ENCODE results near the gene TRIO. TPM values are rescaled to one million over a fixed set of nuclear protein-coding genes. Genes with fewer than 3 reads are reported as not detected.
A peak's percentile ranks its signal among the peaks of the same experiment; 100 is the strongest.

TRIO gene
- total RNA-seq, 4 donors from 2014 or later = 112 to 155 (median 145) TPM

DNA sequence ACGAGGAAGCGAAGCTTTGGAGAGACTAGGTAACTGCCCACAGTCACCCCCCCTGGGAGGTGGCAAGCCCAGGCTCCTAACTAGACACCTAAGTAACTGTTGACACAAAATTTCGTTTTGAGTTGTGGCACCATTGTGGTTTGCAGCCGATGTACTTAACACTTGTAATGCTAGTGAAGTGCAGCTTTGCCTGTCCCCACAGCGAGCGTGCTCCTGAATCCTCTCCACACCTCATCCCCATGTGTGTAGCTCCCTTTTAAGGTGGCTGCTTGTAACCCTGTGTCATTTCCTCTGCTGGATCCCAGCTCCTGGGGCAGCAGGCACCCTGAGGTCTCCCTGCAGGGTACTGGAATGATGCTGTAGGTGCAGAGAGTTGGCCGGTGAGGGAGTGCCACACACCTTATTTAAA is 114.9 kb downstream of the TRIO start:
- TF ChIP-seq, protein P1, sequence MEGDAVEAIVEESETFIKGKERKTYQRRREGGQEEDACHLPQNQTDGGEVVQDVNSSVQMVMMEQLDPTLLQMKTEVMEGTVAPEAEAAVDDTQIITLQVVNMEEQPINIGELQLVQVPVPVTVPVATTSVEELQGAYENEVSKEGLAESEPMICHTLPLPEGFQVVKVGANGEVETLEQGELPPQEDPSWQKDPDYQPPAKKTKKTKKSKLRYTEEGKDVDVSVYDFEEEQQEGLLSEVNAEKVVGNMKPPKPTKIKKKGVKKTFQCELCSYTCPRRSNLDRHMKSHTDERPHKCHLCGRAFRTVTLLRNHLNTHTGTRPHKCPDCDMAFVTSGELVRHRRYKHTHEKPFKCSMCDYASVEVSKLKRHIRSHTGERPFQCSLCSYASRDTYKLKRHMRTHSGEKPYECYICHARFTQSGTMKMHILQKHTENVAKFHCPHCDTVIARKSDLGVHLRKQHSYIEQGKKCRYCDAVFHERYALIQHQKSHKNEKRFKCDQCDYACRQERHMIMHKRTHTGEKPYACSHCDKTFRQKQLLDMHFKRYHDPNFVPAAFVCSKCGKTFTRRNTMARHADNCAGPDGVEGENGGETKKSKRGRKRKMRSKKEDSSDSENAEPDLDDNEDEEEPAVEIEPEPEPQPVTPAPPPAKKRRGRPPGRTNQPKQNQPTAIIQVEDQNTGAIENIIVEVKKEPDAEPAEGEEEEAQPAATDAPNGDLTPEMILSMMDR (IDR thresholded peaks at IDR 0.05) = no peak
- TF ChIP-seq EP300 (IDR thresholded peaks at IDR 0.05) (no peak), POLR2A (IDR thresholded peaks at IDR 0.05; ENCODE audit: low read depth) (no peak), POLR2AphosphoS5 (IDR thresholded peaks at IDR 0.05) (no peak)
- peaks cover 53 to 90% (median 84%) of the 10 kb centered on the region in 4 donors for H3K4me1 ChIP-seq
- no peaks in the 10 kb centered on the region for H3K9me3 ChIP-seq
- 76% methylated on average over 6 of the region's 7 CpGs for WGBS
- intact Hi-C loops (cut with DNase I) = no loop called here
- no peaks in the 10 kb centered on the region for H3K36me3 ChIP-seq
- peak overlapping the region; percentile 0 to 31 (median 27) for H3K27ac ChIP-seq (replicated peaks in 1 of 4)
- H3K4me3 ChIP-seq = no peak overlapping the region
- H3K27me3 ChIP-seq = no peaks in the 10 kb centered on the region
- DNase-seq (ENCODE audit: extremely low spot score) = no peak

DNA sequence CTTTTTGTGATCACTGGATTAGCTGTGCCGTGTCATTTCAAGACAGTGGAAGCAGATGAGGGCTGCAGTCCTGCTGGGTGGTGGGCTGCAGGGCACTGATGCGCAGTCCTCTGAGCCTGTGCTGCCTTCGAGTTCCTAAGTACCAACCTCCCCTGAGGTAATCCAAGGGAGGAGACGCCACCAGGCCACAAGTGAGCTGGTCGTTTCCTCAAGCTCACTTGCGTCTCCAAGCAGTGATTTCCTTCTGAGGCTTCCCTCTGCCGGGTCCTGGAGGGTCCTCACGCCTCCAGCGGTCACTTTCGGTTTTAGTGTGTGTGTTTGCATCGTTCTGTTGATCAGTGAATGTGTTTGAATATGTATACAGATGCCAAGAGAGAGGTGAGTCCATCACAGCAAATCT is 115.7 kb downstream of the TRIO start:
- Histone ChIP-seq H3K4me1 (peaks cover 50 to 87% (median 81%) of the 10 kb centered on the region in 4 donors), H3K36me3 (no peaks in the 10 kb centered on the region), H3K27me3 (no peaks in the 10 kb centered on the region), H3K9me3 (no peaks in the 10 kb centered on the region), H3K4me3 (no peak overlapping the region), H3K27ac (replicated peaks in 1 of 4) (peak overlapping the region; percentile 8 to 31 (median 27))
- DNase-seq (ENCODE audit: extremely low spot score) = no peak
- intact Hi-C loops (cut with DNase I) = no loop called here
- TF ChIP-seq, protein P1 (IDR thresholded peaks at IDR 0.05) = no peak
- no peak for TF ChIP-seq POLR2A (IDR thresholded peaks at IDR 0.05; ENCODE audit: low read depth)
- WGBS = 78% methylated on average over 11 of the region's 11 CpGs

DNA sequence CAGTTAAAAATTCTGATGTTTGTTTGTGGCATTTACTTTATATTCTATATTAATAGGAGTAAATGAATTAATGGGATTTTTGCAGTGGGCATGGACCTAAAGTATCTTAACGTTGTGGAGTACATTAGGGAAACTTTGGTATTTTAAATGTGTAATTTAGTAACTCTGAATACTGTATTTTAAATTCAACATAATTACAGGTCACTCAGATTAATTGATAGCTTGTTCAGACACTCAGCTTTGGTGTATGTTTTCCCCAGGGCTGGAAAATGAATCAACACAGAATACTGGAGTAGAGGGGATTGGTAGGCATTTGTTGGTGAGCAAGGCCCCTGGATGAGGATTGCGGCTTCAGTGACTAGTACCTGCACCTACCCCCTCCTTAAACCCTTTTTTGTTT is 117.5 kb downstream of the TRIO start:
- DNase-seq (ENCODE audit: extremely low spot score) = no peak
- Histone ChIP-seq H3K4me3 (no peak overlapping the region), H3K27me3 (no peaks in the 10 kb centered on the region), H3K4me1 (peaks cover 50 to 88% (median 81%) of the 10 kb centered on the region in 4 donors), H3K9me3 (no peaks in the 10 kb centered on the region), H3K27ac (replicated peaks in 1 of 4) (no peak overlapping the region), H3K36me3 (no peaks in the 10 kb centered on the region)
- TF ChIP-seq POLR2AphosphoS5 (IDR thresholded peaks at IDR 0.05) (no peak), EP300 (IDR thresholded peaks at IDR 0.05) (no peak), POLR2A (IDR thresholded peaks at IDR 0.05; ENCODE audit: low read depth) (no peak)
- TF ChIP-seq, protein P1 (IDR thresholded peaks at IDR 0.05) = no peak
- 28% methylated on average over 2 of the region's 2 CpGs for WGBS
- intact Hi-C loops (cut with DNase I) = loop anchor here (5.0 kb wide), 1 partner anchor 43 kb away; no protein-coding TSS in a partner anchor

DNA sequence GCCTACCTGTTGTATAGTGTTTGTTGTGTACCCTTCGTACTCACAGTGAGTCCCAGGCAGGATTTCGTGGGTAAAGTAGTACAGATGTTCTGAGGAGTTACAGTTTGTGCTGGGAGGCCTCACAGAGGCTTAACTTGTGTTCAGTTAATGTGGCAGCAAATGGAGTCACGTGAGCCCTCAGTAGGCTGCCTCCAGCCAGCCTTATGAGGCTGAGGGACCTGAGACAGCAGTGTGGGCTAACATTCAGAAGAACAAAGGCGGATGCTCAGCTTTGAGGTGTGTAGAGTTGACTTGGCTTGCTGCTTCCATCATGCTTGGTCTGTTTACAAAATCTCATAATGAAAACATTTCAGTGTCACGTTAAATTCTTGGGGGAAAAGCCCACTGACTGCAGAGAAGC is 118.1 kb downstream of the TRIO start:
- H3K27me3 ChIP-seq = no peaks in the 10 kb centered on the region
- no peak overlapping the region for H3K4me3 ChIP-seq
- peak overlapping the region in 1 of 4 donors; percentile 7 for H3K27ac ChIP-seq (replicated peaks in 1 of 4)
- no peak for DNase-seq (ENCODE audit: extremely low spot score)
- no peaks in the 10 kb centered on the region for H3K9me3 ChIP-seq
- intact Hi-C loops (cut with DNase I) = loop anchor here (5.0 kb wide), 1 partner anchor 44 kb away; no protein-coding TSS in a partner anchor
- no peak for TF ChIP-seq EP300 (IDR thresholded peaks at IDR 0.05)
- TF ChIP-seq POLR2A (IDR thresholded peaks at IDR 0.05; ENCODE audit: low read depth) = no peak
- TF ChIP-seq, protein P1 (IDR thresholded peaks at IDR 0.05) = no peak
- no peak for TF ChIP-seq POLR2AphosphoS5 (IDR thresholded peaks at IDR 0.05)
- peaks cover 54 to 88% (median 81%) of the 10 kb centered on the region in 4 donors for H3K4me1 ChIP-seq
- no peaks in the 10 kb centered on the region for H3K36me3 ChIP-seq
- WGBS = 72% methylated on average over 4 of the region's 5 CpGs
